ENCODE results near the gene MRPL53. TPM values are rescaled to one million over a fixed set of nuclear protein-coding genes. Genes with fewer than 3 reads are reported as not detected.

The MRPL53 gene
- total RNA-seq, 1 experiment from 2014 or later: 98.1 TPM

- no TSS peak for BruUV-seq (replicated peaks)
- DNase-seq (ENCODE audit: low read depth, low spot score) (no peak), ATAC-seq (no peak)
- in situ Hi-C loops (cut with HindIII; ENCODE audit: low pct_unique_long_range_greater_than_20kb, low sequenced_read_pairs): no loop called here
- Histone ChIP-seq H3K4me1 (ENCODE audit: control insufficient read depth, insufficient read depth, low read length) (peaks cover 3% of the 10 kb centered on the region; the same call in 1 of the 2 replicates), H3K27ac (ENCODE audit: low read length) (no peak overlapping the region), H3K36me3 (ENCODE audit: control insufficient read depth, insufficient read depth, low read length) (peaks cover 7% of the 10 kb centered on the region), H3K9me3 (ENCODE audit: control insufficient read depth, insufficient read depth, low read depth, low read length) (no peaks in the 10 kb centered on the region), H3K27me3 (ENCODE audit: control insufficient read depth, insufficient read depth, low read length) (no peaks in the 10 kb centered on the region), H3K4me3 (ENCODE audit: low read depth in 2 of 2, low read length in 2 of 2) (no peak overlapping the region)
- intact Hi-C loops (cut with micrococcal nuclease; ENCODE audit: unreplicated experiment): no loop called here
- no peak for TF ChIP-seq SIN3A (IDR thresholded peaks at IDR 0.05; ENCODE audit: borderline replicate concordance, insufficient read depth, low read depth, low read length)
- TF ChIP-seq REST (IDR thresholded peaks at IDR 0.05; ENCODE audit: insufficient read depth in 1 of 2, low read depth in 2 of 2, low read length in 1 of 2): no peak
- TF ChIP-seq POLR2AphosphoS5 (IDR thresholded peaks at IDR 0.05; ENCODE audit: low read depth, low read length): no peak
- no peak for TF ChIP-seq TCF7L2 (IDR thresholded peaks at IDR 0.05; ENCODE audit: low read depth, low read length)
- no peak for TF ChIP-seq CTCF (IDR thresholded peaks at IDR 0.05)
- CTCF ChIA-PET: no interaction called here
- POLR2A ChIA-PET: interaction anchor here (0.7 kb wide), 1 partner anchor 152 kb away, joined by 4 read pairs; no protein-coding TSS in a partner anchor
Measured at GRCh38 chr2:74428675-74429074, 43.8 kb downstream of the MRPL53 start.

DNA sequence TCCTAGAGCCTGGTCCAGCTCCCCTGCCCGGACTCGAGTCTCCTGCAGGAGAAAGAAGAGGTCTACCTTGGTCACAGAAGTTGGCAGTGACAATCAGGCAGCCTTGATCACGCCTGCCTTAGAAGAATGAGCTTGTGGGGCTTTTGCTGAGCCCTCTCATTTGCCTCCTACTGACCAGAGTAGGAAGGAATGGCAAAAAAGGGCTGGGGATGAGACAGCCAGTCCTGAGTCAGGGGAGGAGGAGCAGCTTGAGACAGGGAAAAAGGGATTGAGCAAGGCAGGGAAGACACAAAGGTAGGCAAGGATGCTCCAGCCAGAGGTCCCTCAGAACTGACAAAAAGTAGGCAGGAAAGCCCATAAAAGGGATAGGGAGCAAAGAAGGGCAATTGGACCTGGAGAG is 44.9 kb downstream of the MRPL53 start:
- TF ChIP-seq SIN3A (IDR thresholded peaks at IDR 0.05; ENCODE audit: borderline replicate concordance, insufficient read depth, low read depth, low read length) (no peak), POLR2AphosphoS5 (IDR thresholded peaks at IDR 0.05; ENCODE audit: low read depth, low read length) (no peak), CTCF (IDR thresholded peaks at IDR 0.05) (no peak), REST (IDR thresholded peaks at IDR 0.05; ENCODE audit: insufficient read depth in 1 of 2, low read depth in 2 of 2, low read length in 1 of 2) (no peak), TCF7L2 (IDR thresholded peaks at IDR 0.05; ENCODE audit: low read depth, low read length) (no peak)
- DNase-seq (ENCODE audit: low read depth, low spot score) (no peak), ATAC-seq (no peak)
- no peaks in the 10 kb centered on the region for H3K27me3 ChIP-seq (ENCODE audit: control insufficient read depth, insufficient read depth, low read length)
- no peak overlapping the region for H3K4me3 ChIP-seq (ENCODE audit: low read depth in 2 of 2, low read length in 2 of 2)
- H3K27ac ChIP-seq (ENCODE audit: low read length): no peak overlapping the region
- ChIA-PET CTCF (no interaction called here), POLR2A (no interaction called here)
- BruUV-seq (replicated peaks): no TSS peak
- intact Hi-C loops (cut with micrococcal nuclease; ENCODE audit: unreplicated experiment): no loop called here
- H3K4me1 ChIP-seq (ENCODE audit: control insufficient read depth, insufficient read depth, low read length): peaks cover 3% of the 10 kb centered on the region; the same call in 1 of the 2 replicates
- H3K9me3 ChIP-seq (ENCODE audit: control insufficient read depth, insufficient read depth, low read depth, low read length): no peaks in the 10 kb centered on the region
- peaks cover 7% of the 10 kb centered on the region for H3K36me3 ChIP-seq (ENCODE audit: control insufficient read depth, insufficient read depth, low read length)
- in situ Hi-C loops (cut with HindIII; ENCODE audit: low pct_unique_long_range_greater_than_20kb, low sequenced_read_pairs): no loop called here

Data from Panc1 (cell line).